Small intestine (tissue), 7 donors: Measurements from ENCODE around the gene DACT1. TPM values are rescaled to one million over a fixed set of nuclear protein-coding genes. Genes with fewer than 3 reads are reported as not detected.

Source experiments
- DNase-seq, 2 donors: peaks; one replicate each; pipeline versions ENCODE4 v3.0.0 to v3.0.0-alpha.2; 2013
- FAIRE-seq: peaks from 2 replicates; lab custom pipeline; 2012; peaks lifted over from hg19 to GRCh38; lab: Jason Lieb, UNC
- H3K27ac ChIP-seq, 3 donors: one replicate each; pipeline ENCODE4 v1.5.1; 2013; ENCODE audit warnings: low read length in 2 of 3, mild to moderate bottlenecking in 2 of 3, control low read depth in 1 of 3, inconsistent platforms in 1 of 3, low read depth in 1 of 3, moderate library complexity in 1 of 3
- H3K27me3 ChIP-seq, 3 donors: one replicate each; pipeline ENCODE4 v1.6.1; 2013; ENCODE audit warnings: low read length in 3 of 3, inconsistent platforms in 1 of 3; ENCODE audit not compliant: control insufficient read depth in 3 of 3, insufficient read depth in 3 of 3
- H3K36me3 ChIP-seq, 3 donors: one replicate each; pipeline ENCODE4 v1.6.1; 2013; ENCODE audit warnings: low read length in 3 of 3, inconsistent platforms in 1 of 3, low read depth in 1 of 3, mild to moderate bottlenecking in 1 of 3, moderate library complexity in 1 of 3; ENCODE audit not compliant: control insufficient read depth in 3 of 3, insufficient read depth in 2 of 3
- H3K4me1 ChIP-seq, 3 donors: one replicate each; pipeline ENCODE4 v1.6.1; 2013; ENCODE audit warnings: low read length in 2 of 3, inconsistent platforms in 1 of 3, low read depth in 1 of 3, mild to moderate bottlenecking in 1 of 3, moderate library complexity in 1 of 3; ENCODE audit not compliant: control insufficient read depth in 3 of 3, insufficient read depth in 2 of 3
- H3K4me3 ChIP-seq, 3 donors: one replicate each; pipeline ENCODE4 v1.5.1; 2013; ENCODE audit warnings: low read length in 3 of 3, control low read depth in 1 of 3, inconsistent platforms in 1 of 3, low read depth in 1 of 3, mild to moderate bottlenecking in 1 of 3, moderate library complexity in 1 of 3
- H3K9me3 ChIP-seq, 2 donors: one replicate each; pipeline ENCODE4 v1.6.1; 2013; ENCODE audit warnings: low read depth in 1 of 2, low read length in 1 of 2; ENCODE audit not compliant: control insufficient read depth in 2 of 2, insufficient read depth in 1 of 2
- WGBS, 3 donors: extraction: QIAGEN DNeasy Blood & Tissue Kit; methylation state at CpG; one replicate each; pipeline ENCODE4 v1.1.7; 2013; 5-methylcytosine and 5-hydroxymethylcytosine counted together
- polyA plus RNA-seq, 4 donors: library from polyadenylated mRNA; stranded (reverse) in 3 of 4; unstranded in 1 of 4; fragments of 200-250 nt in 3 of 4; fragments of 120-200 nt in 1 of 4; gene quantifications; one replicate each; pipeline versions ENCODE4 v1.2.1 to v1.2.3, GENCODE V29; 2013
- donor health status: healthy with polysubstance abuse.
- donor health status: control.
- donor health status: control.
- donor health status: Bipolar disorder and iron deficiency.
- donor health status: healthy.

DACT1 gene
- polyA plus RNA-seq, 4 donors: 0.45 to 5.3 (median 3.2) TPM

DNA sequence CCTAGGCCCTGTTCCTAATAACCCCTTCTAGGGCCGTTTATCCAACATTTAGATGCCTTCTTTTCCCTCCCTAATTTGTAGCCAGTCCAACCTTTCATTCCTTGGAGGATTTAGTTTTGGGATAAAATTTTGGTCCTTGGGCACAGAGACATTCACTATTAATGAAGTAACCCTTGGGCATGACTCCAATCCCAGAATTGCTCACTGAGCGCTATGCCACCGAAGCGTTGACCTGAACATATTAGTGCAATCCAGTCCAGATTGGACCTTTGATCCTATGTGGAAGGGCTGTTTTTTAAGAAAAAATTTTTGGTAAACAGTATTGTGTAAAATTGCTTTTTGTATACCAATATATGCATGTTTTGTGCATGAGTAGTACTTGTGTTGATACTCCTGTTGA, 10.0 kb downstream of the DACT1 start:
- Histone ChIP-seq H3K4me1 (no peaks in the 10 kb centered on the region), H3K27ac (no peak overlapping the region), H3K36me3 (peaks cover 0 to 17% (median 2%) of the 10 kb centered on the region in 3 donors), H3K9me3 (peaks cover 0 to 4% of the 10 kb centered on the region in 2 donors), H3K4me3 (no peak overlapping the region), H3K27me3 (no peaks in the 10 kb centered on the region)
- FAIRE-seq: no peak
- 84 to 93% (median 88%) methylated on average over 4 of the region's 4 CpGs for WGBS, 3 donors
- no peak for DNase-seq

DNA sequence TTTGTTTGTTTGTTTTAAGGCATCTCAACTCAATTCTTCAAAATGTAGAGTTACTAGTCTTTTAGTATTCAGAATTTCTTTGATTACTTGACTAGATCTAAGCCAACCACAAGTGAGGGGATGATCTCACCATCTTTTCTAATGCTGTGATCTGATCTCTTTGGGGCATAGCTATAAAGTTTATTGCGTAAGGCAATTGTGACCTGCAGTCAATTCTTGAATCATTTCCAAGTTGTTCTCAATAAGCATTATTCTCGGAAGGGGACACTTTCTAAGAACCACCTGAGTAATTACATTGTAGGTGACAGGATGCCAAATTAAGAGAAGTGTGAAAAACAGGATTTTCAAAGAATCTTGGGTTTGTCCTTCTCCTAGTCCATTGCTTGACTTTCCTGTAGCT, 13.1 kb downstream of the DACT1 start:
- DNase-seq: no peak
- Histone ChIP-seq H3K36me3 (peaks cover 0 to 9% (median 0%) of the 10 kb centered on the region in 3 donors), H3K27ac (no peak overlapping the region), H3K4me3 (no peak overlapping the region), H3K9me3 (peaks cover 0 to 4% of the 10 kb centered on the region in 2 donors), H3K27me3 (no peaks in the 10 kb centered on the region), H3K4me1 (no peaks in the 10 kb centered on the region)
- WGBS, 3 donors: 12 to 66% (median 31%) methylated on average over 2 of the region's 2 CpGs
- FAIRE-seq: no peak

DNA sequence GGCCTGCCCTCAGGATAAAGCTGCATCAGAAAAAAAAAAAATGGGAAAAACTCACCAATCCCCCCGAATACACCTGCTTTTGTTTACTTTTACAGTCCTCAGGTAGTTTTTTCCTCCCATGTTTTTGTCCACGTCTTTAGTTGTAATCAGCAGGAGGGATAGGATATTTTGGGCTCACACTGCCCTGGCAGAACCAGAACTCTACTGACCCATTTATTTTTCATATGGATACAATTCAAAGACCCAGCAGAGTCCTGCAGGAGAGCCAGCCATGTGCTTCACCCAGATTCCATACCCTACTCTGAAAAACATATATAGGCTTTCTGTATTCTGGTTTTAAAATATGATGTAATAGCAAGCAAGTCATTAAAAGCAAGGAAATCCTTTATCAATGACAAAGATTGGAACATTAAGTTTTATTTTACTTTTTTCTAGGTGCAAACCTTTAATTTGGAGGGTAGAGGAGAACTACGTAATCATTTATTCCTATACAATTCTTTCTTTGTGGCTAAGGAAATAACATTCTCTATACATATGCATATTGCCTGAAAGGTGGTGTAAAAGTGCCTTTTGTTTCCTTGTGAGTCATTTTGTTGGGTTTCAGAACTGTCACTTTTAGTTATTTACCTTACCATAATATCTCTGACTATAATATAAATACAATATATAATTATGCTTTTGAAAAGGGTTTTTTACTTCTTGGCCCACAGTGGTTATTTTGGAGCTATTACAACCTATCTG, 19.1 kb downstream of the DACT1 start:
- Histone ChIP-seq H3K4me3 (no peak overlapping the region), H3K27ac (no peak overlapping the region), H3K27me3 (no peaks in the 10 kb centered on the region), H3K36me3 (no peaks in the 10 kb centered on the region), H3K4me1 (no peaks in the 10 kb centered on the region), H3K9me3 (peaks cover 0 to 3% of the 10 kb centered on the region in 2 donors)
- DNase-seq (no peak), FAIRE-seq (no peak)
- 76 to 82% (median 77%) methylated on average over 3 of the region's 3 CpGs for WGBS, 3 donors

- H3K27me3 ChIP-seq: no peaks in the 10 kb centered on the region
- no peak for FAIRE-seq
These were observed 21.3 kb downstream of the DACT1 start for GRCh38 chr14:58659061-58659460.

DNA sequence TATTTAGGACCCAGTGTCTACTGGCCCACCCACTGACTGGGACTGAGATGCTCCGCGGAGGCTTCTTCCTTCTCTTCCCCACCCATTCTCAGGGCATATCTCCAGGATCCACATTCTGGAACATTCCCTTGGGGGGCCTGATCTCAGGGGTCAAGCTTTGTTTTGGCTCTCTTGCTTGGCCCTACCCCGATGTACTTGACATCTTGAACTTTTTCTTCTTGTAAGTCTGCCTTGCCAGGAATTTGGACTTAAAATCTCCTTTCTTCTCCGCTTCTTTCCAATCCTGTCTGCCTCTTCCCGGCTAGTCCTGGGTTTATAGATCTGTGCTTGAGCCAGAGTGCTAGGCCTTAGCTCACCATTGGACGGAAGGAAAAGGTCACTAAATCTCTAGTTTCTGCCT, 22.1 kb downstream of the DACT1 start:
- FAIRE-seq (no peak), DNase-seq (no peak)
- Histone ChIP-seq H3K4me3 (no peak overlapping the region), H3K27ac (no peak overlapping the region), H3K27me3 (no peaks in the 10 kb centered on the region), H3K4me1 (no peaks in the 10 kb centered on the region), H3K36me3 (no peaks in the 10 kb centered on the region), H3K9me3 (peaks cover 0 to 2% of the 10 kb centered on the region in 2 donors)
- WGBS, 3 donors: 65 to 93% (median 89%) methylated on average over 6 of the region's 6 CpGs

More at GRCh38 chr14:58659061-58659460, 21.3 kb downstream of the DACT1 start:
- DNase-seq: no peak
- Histone ChIP-seq H3K27ac (no peak overlapping the region), H3K4me1 (no peaks in the 10 kb centered on the region), H3K9me3 (peaks cover 0 to 3% of the 10 kb centered on the region in 2 donors), H3K4me3 (no peak overlapping the region), H3K36me3 (no peaks in the 10 kb centered on the region)
- WGBS, 3 donors: 84 to 96% (median 92%) methylated on average over 1 of the region's 1 CpG

DNA sequence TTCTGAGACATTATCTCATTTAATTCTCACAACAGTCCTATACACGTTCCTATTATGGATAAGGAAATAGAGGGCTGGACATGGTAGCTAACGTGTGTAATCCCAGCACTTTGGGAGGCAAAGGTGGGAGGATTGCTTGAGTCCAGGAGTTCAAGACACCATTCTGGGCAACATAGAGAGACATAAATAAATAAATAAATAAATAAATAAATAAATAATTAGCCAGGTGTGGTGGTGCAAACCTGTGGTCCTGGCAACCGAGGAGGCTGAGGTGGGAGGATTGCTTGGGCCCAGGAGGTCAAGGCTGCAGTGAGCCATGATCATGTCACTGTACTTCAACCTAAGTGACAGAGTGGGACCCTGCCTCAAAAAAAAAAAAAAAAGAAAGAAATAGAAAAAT, 22.6 kb downstream of the DACT1 start:
- FAIRE-seq (no peak), DNase-seq (no peak)
- Histone ChIP-seq H3K4me1 (no peaks in the 10 kb centered on the region), H3K9me3 (no peaks in the 10 kb centered on the region), H3K36me3 (no peaks in the 10 kb centered on the region), H3K27me3 (no peaks in the 10 kb centered on the region), H3K4me3 (no peak overlapping the region), H3K27ac (no peak overlapping the region)
- WGBS, 3 donors: 78 to 92% (median 91%) methylated on average over 3 of the region's 3 CpGs

- no peak overlapping the region for H3K27ac ChIP-seq
- DNase-seq: no peak
- H3K9me3 ChIP-seq: no peaks in the 10 kb centered on the region
- H3K27me3 ChIP-seq: no peaks in the 10 kb centered on the region
- FAIRE-seq: no peak
- H3K36me3 ChIP-seq: no peaks in the 10 kb centered on the region
- H3K4me3 ChIP-seq: no peak overlapping the region
- 69 to 78% (median 74%) methylated on average over 1 of the region's 1 CpG for WGBS, 3 donors
- no peaks in the 10 kb centered on the region for H3K4me1 ChIP-seq
These were observed 24.3 kb downstream of the DACT1 start for GRCh38 chr14:58662018-58662417.

DNA sequence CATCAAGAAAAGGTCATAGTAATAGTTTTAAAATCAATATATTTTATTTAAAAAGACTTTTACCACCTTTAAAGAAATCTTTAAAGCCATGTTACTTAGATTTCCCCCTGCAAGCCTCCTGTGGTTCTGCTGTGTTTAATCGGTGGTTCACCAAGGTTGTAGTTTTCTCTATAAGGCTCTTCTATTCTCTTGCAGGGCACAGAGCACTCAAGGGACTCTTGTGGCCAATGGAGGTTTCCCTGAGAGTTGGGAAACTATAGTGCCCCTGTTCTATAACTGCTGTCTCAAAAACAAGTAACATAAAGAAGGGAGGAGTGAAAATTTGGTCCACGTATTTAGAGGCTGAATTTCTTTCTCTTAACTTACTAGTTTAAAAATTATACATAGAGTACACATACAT, 25.0 kb downstream of the DACT1 start:
- WGBS, 3 donors: 66 to 88% (median 81%) methylated on average over 2 of the region's 2 CpGs
- FAIRE-seq (no peak), DNase-seq (no peak)
- Histone ChIP-seq H3K9me3 (no peaks in the 10 kb centered on the region), H3K36me3 (no peaks in the 10 kb centered on the region), H3K4me1 (no peaks in the 10 kb centered on the region), H3K4me3 (no peak overlapping the region), H3K27me3 (no peaks in the 10 kb centered on the region), H3K27ac (no peak overlapping the region)
